Esophagus muscularis mucosa (tissue), 4 donors: Measurements from ENCODE around the gene MPPED1. TPM values are rescaled to one million over a fixed set of nuclear protein-coding genes. Genes with fewer than 3 reads are reported as not detected.

Experiments used
- DNase-seq: peaks from one replicate; pipeline ENCODE4 v3.0.0-alpha.2; 2017; ENCODE audit errors: extremely low spot score
- H3K27ac ChIP-seq, 4 donors: fragments of 200-600 bp; sonication (generic); replicated peaks in 1 of 4; 1 replicate in 3 of 4; 2 replicates in 1 of 4; pipeline ENCODE4 v1.5.1; 2016 to 2019; ENCODE audit warnings: mild to moderate bottlenecking in 1 of 4
- H3K27me3 ChIP-seq, 4 donors: fragments of 200-600 bp; sonication (generic); one replicate each; pipeline versions ENCODE4 v1.5.1 to v1.6.0; 2016 to 2019
- H3K36me3 ChIP-seq, 4 donors: fragments of 200-600 bp; sonication (generic); one replicate each; pipeline ENCODE4 v1.5.1; 2016 to 2019
- H3K4me1 ChIP-seq, 4 donors: fragments of 200-600 bp; sonication (generic); one replicate each; pipeline ENCODE4 v1.5.1; 2016 to 2019
- H3K4me3 ChIP-seq, 4 donors: fragments of 200-600 bp; sonication (generic); 1 replicate in 2 of 4; 2 replicates in 2 of 4; pipeline ENCODE4 v1.5.1; 2016 to 2019; ENCODE audit warnings: mild to moderate bottlenecking in 4 of 4, moderate library complexity in 1 of 4
- H3K9me3 ChIP-seq, 4 donors: fragments of 200-600 bp; sonication (generic); 1 replicate in 3 of 4; 2 replicates in 1 of 4; pipeline ENCODE4 v1.5.1; 2016 to 2019
- EP300 ChIP-seq: sonication (generic); formaldehyde crosslinking; IDR thresholded peaks from one replicate; pipeline ENCODE4 v1.6.1; 2017; ENCODE audit warnings: antibody characterized with exemption
- POLR2A ChIP-seq: fragments of 450-650 bp; IDR thresholded peaks from one replicate; pipeline ENCODE4 v1.6.1; 2017; ENCODE audit warnings: antibody characterized with exemption, moderate library complexity, mild to moderate bottlenecking, low read depth
- POLR2AphosphoS5 ChIP-seq, 2 donors: sonication (generic); formaldehyde crosslinking; IDR thresholded peaks; one replicate each; pipeline ENCODE4 v1.6.1; 2017; ENCODE audit warnings: antibody characterized with exemption in 2 of 2
- WGBS: methylation state at CpG from one replicate; pipeline ENCODE4 v1.1.5; 2018; 5-methylcytosine and 5-hydroxymethylcytosine counted together
- intact Hi-C: fragments of 100-400 bp; cut with DNase I; formaldehyde crosslinking; loops from one replicate; pipeline ENCODE4 v1.15.1; 2023
- total RNA-seq, 4 donors: library from RNA; depleted of rRNA; stranded (reverse); fragments of >200 nt; gene quantifications; one replicate each; pipeline versions ENCODE4 v1.1.0 to v1.2.1, GENCODE V29; 2016
- TF ChIP-seq, protein P1 (sequence below), 3 experiments: fragments of 200-600 bp in 2 of 3; fragments of 450-650 bp in 1 of 3; sonication (generic) in 2 of 3; IDR thresholded peaks; one replicate each; pipeline ENCODE4 v1.5.1; 2017 to 2019; ENCODE audit warnings: antibody characterized with exemption in 3 of 3, mild to moderate bottlenecking in 2 of 3, moderate library complexity in 1 of 3

MPPED1 gene
- total RNA-seq, 4 donors from 2014 or later: not detected

DNA sequence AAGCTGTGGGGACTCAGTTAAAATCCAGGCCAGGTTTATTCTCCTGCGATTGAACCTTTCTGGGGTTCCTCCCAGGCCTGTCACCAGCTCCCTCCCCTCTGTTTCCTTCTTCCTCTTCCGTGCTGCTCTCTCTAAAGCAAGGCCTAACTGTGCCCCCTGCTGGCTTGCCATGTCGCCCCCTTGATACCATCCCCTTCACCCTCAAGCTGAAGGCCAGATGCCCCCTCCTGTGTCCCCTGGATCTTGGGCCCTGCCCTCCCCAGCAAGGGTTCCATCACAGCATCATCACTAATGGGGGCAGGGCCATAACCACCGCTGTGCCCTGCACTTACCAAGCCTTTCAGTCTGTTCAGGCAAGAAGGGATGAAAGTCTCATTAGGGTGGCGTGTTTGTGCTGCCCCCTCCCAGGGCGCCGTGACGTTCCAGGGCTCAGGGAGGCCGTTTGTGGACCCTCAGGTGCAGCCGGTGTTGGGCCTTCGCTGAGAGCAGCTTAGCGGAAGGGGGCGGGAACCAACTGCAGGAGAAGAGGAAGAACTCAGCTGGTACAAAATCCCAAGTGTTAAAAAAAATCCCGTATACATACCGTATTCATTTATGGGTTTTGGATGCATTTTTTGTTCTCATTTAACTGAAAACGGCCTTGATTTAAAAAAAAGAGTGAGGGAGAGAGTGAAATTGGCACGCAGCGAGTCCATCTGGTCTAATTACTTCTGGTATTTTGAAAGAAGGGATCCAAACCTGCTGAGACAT is 69.9 kb downstream of the MPPED1 start:
- peaks cover 0 to 52% (median 0%) of the 10 kb centered on the region in 4 donors for H3K27me3 ChIP-seq
- TF ChIP-seq, protein P1, sequence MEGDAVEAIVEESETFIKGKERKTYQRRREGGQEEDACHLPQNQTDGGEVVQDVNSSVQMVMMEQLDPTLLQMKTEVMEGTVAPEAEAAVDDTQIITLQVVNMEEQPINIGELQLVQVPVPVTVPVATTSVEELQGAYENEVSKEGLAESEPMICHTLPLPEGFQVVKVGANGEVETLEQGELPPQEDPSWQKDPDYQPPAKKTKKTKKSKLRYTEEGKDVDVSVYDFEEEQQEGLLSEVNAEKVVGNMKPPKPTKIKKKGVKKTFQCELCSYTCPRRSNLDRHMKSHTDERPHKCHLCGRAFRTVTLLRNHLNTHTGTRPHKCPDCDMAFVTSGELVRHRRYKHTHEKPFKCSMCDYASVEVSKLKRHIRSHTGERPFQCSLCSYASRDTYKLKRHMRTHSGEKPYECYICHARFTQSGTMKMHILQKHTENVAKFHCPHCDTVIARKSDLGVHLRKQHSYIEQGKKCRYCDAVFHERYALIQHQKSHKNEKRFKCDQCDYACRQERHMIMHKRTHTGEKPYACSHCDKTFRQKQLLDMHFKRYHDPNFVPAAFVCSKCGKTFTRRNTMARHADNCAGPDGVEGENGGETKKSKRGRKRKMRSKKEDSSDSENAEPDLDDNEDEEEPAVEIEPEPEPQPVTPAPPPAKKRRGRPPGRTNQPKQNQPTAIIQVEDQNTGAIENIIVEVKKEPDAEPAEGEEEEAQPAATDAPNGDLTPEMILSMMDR (IDR thresholded peaks at IDR 0.05): no peak
- TF ChIP-seq POLR2A (no peak), POLR2AphosphoS5 (IDR thresholded peaks at IDR 0.05) (no peak), EP300 (no peak)
- no peak for DNase-seq
- no peak overlapping the region for H3K4me3 ChIP-seq
- no peaks in the 10 kb centered on the region for H3K36me3 ChIP-seq
- WGBS: 51% methylated on average over 18 of the region's 18 CpGs
- no peak overlapping the region for H3K27ac ChIP-seq
- intact Hi-C loops: no loop called here
- no peaks in the 10 kb centered on the region for H3K9me3 ChIP-seq
- H3K4me1 ChIP-seq: no peaks in the 10 kb centered on the region

DNA sequence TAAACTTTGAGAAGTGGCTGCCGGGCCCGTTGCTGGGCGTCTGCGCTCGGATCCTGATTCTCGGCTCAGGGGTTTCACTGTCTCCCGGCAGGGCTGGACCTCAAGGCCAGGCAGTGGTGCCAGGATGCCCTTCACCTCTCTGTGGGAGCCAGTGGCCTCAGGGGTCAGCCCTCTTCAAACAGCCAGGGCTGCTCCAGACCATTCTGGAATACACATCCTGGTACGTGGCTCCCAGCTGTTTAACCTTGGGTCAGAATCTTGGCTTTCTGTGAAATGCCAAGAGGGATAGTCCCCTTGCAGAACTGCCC is 70.5 kb downstream of the MPPED1 start:
- H3K27ac ChIP-seq: no peak overlapping the region
- no peak for DNase-seq
- 53% methylated on average over 8 of the region's 8 CpGs for WGBS
- no peaks in the 10 kb centered on the region for H3K9me3 ChIP-seq
- peaks cover 0 to 53% (median 0%) of the 10 kb centered on the region in 4 donors for H3K27me3 ChIP-seq
- intact Hi-C loops: no loop called here
- no peaks in the 10 kb centered on the region for H3K36me3 ChIP-seq
- TF ChIP-seq, protein P1 (IDR thresholded peaks at IDR 0.05): no peak
- TF ChIP-seq POLR2A (no peak), POLR2AphosphoS5 (IDR thresholded peaks at IDR 0.05) (no peak), EP300 (no peak)
- no peaks in the 10 kb centered on the region for H3K4me1 ChIP-seq
- H3K4me3 ChIP-seq: no peak overlapping the region

GRCh38 chr22:43483266-43483665 is 71.5 kb downstream of the MPPED1 start:
- no peak overlapping the region for H3K27ac ChIP-seq
- H3K27me3 ChIP-seq: peaks cover 0 to 57% (median 0%) of the 10 kb centered on the region in 4 donors
- no peak overlapping the region for H3K4me3 ChIP-seq
- DNase-seq: no peak
- no peaks in the 10 kb centered on the region for H3K9me3 ChIP-seq
- intact Hi-C loops: no loop called here
- H3K4me1 ChIP-seq: no peaks in the 10 kb centered on the region
- 93% methylated on average over 7 of the region's 13 CpGs for WGBS
- no peaks in the 10 kb centered on the region for H3K36me3 ChIP-seq
- no peak for TF ChIP-seq POLR2A
- no peak for TF ChIP-seq POLR2AphosphoS5 (IDR thresholded peaks at IDR 0.05)
- TF ChIP-seq, protein P1 (IDR thresholded peaks at IDR 0.05): no peak
- no peak for TF ChIP-seq EP300

DNA sequence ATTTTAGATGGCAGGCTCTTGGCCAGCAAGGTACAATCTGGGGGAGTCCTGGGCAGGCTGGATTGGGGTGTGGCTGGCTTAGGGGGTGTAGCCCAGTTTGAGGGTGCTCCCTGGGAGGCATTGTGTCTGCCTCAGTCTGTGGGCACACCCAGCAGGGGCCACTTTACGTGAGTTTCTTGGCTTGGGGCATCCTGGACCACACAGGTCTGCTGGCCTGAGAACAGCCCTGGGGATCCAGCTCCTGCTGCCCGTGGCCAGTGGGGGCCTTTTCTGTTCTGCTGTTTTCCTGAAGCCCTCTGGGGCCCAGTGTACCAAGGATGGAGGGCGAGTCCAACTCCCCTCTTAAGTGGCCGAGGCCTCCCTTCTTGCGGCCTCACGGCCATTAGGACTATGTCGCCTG is 71.9 kb downstream of the MPPED1 start:
- DNase-seq: no peak
- Histone ChIP-seq H3K27me3 (peaks cover 0 to 56% (median 0%) of the 10 kb centered on the region in 4 donors), H3K4me1 (no peaks in the 10 kb centered on the region), H3K27ac (no peak overlapping the region), H3K4me3 (no peak overlapping the region), H3K9me3 (no peaks in the 10 kb centered on the region), H3K36me3 (no peaks in the 10 kb centered on the region)
- no CpG with 5 or more reads among the region's 7 CpGs for WGBS
- intact Hi-C loops: no loop called here
- TF ChIP-seq, protein P1 (IDR thresholded peaks at IDR 0.05): no peak
- no peak for TF ChIP-seq POLR2AphosphoS5 (IDR thresholded peaks at IDR 0.05)

GRCh38 chr22:43484227-43484626 is 72.4 kb downstream of the MPPED1 start:
- H3K27ac ChIP-seq: no peak overlapping the region
- DNase-seq: no peak
- no peaks in the 10 kb centered on the region for H3K4me1 ChIP-seq
- no peaks in the 10 kb centered on the region for H3K9me3 ChIP-seq
- peaks cover 0 to 59% (median 0%) of the 10 kb centered on the region in 4 donors for H3K27me3 ChIP-seq
- no peaks in the 10 kb centered on the region for H3K36me3 ChIP-seq
- H3K4me3 ChIP-seq: no peak overlapping the region
- TF ChIP-seq, protein P1 (IDR thresholded peaks at IDR 0.05): no peak
- WGBS: 100% methylated on average over 4 of the region's 8 CpGs
- intact Hi-C loops: no loop called here
